Breast epithelium (tissue), 3 donors: Measurements from ENCODE around the gene HSF4.

Experiments
- POLR2A ChIP-seq: fragments of 450-650 bp; IDR thresholded peaks from one replicate; pipeline ENCODE4 v1.6.1; 2016; ENCODE audit warnings: antibody characterized with exemption, mild to moderate bottlenecking, moderate library complexity
- POLR2AphosphoS5 ChIP-seq, 3 donors: sonication (generic); formaldehyde crosslinking; IDR thresholded peaks; one replicate each; pipeline ENCODE4 v1.6.1; 2017; ENCODE audit warnings: antibody characterized with exemption in 3 of 3
- TF ChIP-seq, protein P1 (sequence below), 3 donors: fragments of 450-650 bp; IDR thresholded peaks; one replicate each; pipeline ENCODE4 v1.5.1; 2016 to 2017; ENCODE audit warnings: antibody characterized with exemption in 3 of 3, mild to moderate bottlenecking in 3 of 3, moderate library complexity in 3 of 3

DNA sequence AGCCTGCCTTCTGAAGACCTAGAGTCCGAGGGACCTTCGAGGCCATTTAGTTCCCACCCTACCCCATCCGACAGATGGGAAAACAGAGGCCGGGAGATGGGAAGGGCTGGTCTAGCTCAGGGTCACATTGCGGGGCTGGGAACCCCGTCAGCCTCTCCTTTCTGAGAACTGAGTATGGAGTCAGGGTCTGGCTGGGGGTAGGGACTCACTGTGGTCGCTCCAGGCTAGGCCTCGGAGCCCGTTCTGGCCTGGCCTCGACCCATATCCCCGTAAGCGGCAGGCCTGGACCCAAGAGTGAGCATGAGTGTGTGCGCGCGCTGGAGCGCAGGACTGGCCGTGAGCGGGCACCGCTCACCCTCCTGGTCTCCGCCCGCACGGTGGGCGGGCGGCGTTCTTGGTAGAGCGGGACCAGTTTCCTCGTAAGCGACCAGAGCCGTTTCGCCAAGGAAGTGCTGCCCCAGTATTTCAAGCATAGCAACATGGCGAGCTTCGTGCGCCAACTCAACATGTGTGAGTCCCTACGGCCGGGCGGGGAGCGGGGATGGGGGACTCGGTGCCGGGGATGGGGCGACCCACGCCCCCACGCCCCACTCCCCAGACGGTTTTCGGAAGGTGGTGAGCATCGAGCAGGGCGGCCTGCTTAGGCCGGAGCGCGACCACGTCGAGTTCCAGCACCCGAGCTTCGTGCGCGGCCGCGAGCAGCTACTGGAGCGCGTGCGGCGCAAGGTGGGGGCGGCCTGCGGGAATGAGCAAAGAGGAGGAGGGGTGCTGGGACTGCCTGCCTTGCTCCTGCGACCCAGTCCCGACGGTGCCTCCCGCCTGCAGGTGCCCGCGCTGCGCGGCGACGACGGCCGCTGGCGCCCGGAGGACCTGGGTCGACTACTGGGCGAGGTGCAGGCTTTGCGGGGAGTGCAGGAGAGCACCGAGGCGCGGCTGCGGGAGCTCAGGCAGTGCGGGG lies 855 bp downstream of the HSF4 start:
- TF ChIP-seq POLR2AphosphoS5 (IDR thresholded peaks at IDR 0.05) (no peak), POLR2A (no peak)
- TF ChIP-seq, protein P1, sequence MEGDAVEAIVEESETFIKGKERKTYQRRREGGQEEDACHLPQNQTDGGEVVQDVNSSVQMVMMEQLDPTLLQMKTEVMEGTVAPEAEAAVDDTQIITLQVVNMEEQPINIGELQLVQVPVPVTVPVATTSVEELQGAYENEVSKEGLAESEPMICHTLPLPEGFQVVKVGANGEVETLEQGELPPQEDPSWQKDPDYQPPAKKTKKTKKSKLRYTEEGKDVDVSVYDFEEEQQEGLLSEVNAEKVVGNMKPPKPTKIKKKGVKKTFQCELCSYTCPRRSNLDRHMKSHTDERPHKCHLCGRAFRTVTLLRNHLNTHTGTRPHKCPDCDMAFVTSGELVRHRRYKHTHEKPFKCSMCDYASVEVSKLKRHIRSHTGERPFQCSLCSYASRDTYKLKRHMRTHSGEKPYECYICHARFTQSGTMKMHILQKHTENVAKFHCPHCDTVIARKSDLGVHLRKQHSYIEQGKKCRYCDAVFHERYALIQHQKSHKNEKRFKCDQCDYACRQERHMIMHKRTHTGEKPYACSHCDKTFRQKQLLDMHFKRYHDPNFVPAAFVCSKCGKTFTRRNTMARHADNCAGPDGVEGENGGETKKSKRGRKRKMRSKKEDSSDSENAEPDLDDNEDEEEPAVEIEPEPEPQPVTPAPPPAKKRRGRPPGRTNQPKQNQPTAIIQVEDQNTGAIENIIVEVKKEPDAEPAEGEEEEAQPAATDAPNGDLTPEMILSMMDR (IDR thresholded peaks at IDR 0.05): no peak
